Keratinocyte (primary cell): Measurements from ENCODE around the gene NIBAN1. TPM values are rescaled to one million over a fixed set of nuclear protein-coding genes. Genes with fewer than 3 reads are reported as not detected.

Experiments
- DNase-seq: peaks from one replicate; pipeline ENCODE4 v3.0.0-alpha.2; 2011; ENCODE audit warnings: low read depth, missing footprints, low spot score
- FAIRE-seq: peaks from 2 replicates; lab custom pipeline; 2011; peaks lifted over from hg19 to GRCh38; lab: Jason Lieb, UNC
- H2AFZ ChIP-seq: 2 replicates; pipeline ENCODE4 v1.6.0; 2012; ENCODE audit warnings: low read length, control low read depth, inconsistent platforms; ENCODE audit not compliant: control insufficient read depth
- H3K27ac ChIP-seq: 2 replicates; pipeline ENCODE4 v1.5.1; 2011; ENCODE audit warnings: low read length; ENCODE audit not compliant: control insufficient read depth, insufficient read depth
- H3K27me3 ChIP-seq: 3 replicates; pipeline ENCODE4 v1.6.0; 2011; ENCODE audit warnings: low read length; ENCODE audit not compliant: control insufficient read depth, insufficient read depth; ENCODE audit errors: extremely low read depth
- H3K36me3 ChIP-seq, 2 experiments: 2 replicates in 1 of 2; 3 replicates in 1 of 2; pipeline ENCODE4 v1.5.1; 2011; ENCODE audit warnings: low read length in 2 of 2, mild to moderate bottlenecking in 1 of 2; ENCODE audit not compliant: control insufficient read depth in 2 of 2, insufficient read depth in 2 of 2; ENCODE audit errors: extremely low read depth in 1 of 2
- H3K4me1 ChIP-seq: 3 replicates; pipeline ENCODE4 v1.5.1; 2011; ENCODE audit warnings: low read length; ENCODE audit not compliant: control insufficient read depth, insufficient read depth; ENCODE audit errors: extremely low read depth
- H3K4me2 ChIP-seq: 3 replicates; pipeline ENCODE4 v1.6.0; 2011; ENCODE audit warnings: low read depth, low read length; ENCODE audit not compliant: control insufficient read depth, insufficient read depth; ENCODE audit errors: extremely low read depth
- H3K4me3 ChIP-seq, 3 experiments: fragments of 200-600 bp in 1 of 3; sonication (generic) in 1 of 3; 2 replicates in 2 of 3; 3 replicates in 1 of 3; pipeline ENCODE4 v1.5.1; 2011 to 2016; ENCODE audit warnings: low read length in 3 of 3, mild to moderate bottlenecking in 3 of 3, control low read depth in 2 of 3, inconsistent platforms in 1 of 3, low read depth in 1 of 3, mixed read lengths in 1 of 3, mixed run types in 1 of 3, moderate library complexity in 1 of 3; ENCODE audit not compliant: control insufficient read depth in 2 of 3, insufficient read depth in 2 of 3; ENCODE audit errors: extremely low read depth in 1 of 3
- H3K79me2 ChIP-seq: 2 replicates; pipeline ENCODE4 v1.6.0; 2012; ENCODE audit warnings: low read length; ENCODE audit not compliant: control insufficient read depth, insufficient read depth
- H3K9ac ChIP-seq: 3 replicates; pipeline ENCODE4 v1.6.0; 2011; ENCODE audit warnings: low read length; ENCODE audit not compliant: control insufficient read depth, insufficient read depth; ENCODE audit errors: extremely low read depth
- H3K9me1 ChIP-seq: 3 replicates; pipeline ENCODE4 v1.6.0; 2011; ENCODE audit warnings: low read length; ENCODE audit not compliant: control insufficient read depth, insufficient read depth; ENCODE audit errors: extremely low read depth
- H3K9me3 ChIP-seq: 2 replicates; pipeline ENCODE4 v1.5.1; 2012; ENCODE audit warnings: low read depth, low read length; ENCODE audit not compliant: control insufficient read depth
- H4K20me1 ChIP-seq: 3 replicates; pipeline ENCODE4 v1.6.0; 2011; ENCODE audit warnings: low read length; ENCODE audit not compliant: control insufficient read depth, insufficient read depth; ENCODE audit errors: extremely low read depth
- CTCF ChIP-seq, 3 experiments: IDR thresholded peaks in 1 of 3; conservative IDR thresholded peaks in 1 of 3; optimal IDR thresholded peaks in 1 of 3; 2 replicates in 2 of 3; 3 replicates in 1 of 3; pipeline versions ENCODE3 to v1.5.1; 2011; ENCODE audit warnings: low read length in 3 of 3, mild to moderate bottlenecking in 3 of 3, moderate library complexity in 2 of 3, control low read depth in 1 of 3, inconsistent platforms in 1 of 3; ENCODE audit not compliant: insufficient read depth in 2 of 3; ENCODE audit errors: extremely low read depth in 1 of 3
- EZH2 ChIP-seq: IDR thresholded peaks from one replicate; pipeline ENCODE4 v1.6.1; 2012; ENCODE audit warnings: inconsistent platforms, mild to moderate bottlenecking, low read length, moderate library complexity
- dilution Hi-C: fragments of 300-500 bp; cut with MboI; formaldehyde crosslinking; loops from one replicate; pipeline ENCODE4 v1.7.0; 2020; ENCODE audit warnings: low sequenced_read_pairs; ENCODE audit not compliant: extremely low pct_ligation_motif_present
- polyA plus RNA-seq, 5 experiments: library from polyadenylated mRNA; depleted of rRNA in 3 of 5; stranded (reverse) in 3 of 5; stranded (forward) in 1 of 5; unstranded in 1 of 5; fragments of >200 nt; gene quantifications; 1 replicate in 1 of 5; 2 replicates in 3 of 5; 3 replicates in 1 of 5; pipeline versions ENCODE4 v1.2.1 to v1.2.3, GENCODE V29; 2011 to 2012; ENCODE audit warnings: missing spikeins in 2 of 5, low read depth in 1 of 5, low replicate concordance in 1 of 5

NIBAN1 gene
- polyA plus RNA-seq, 1 donor (not counting 4 experiments of a cell fraction or from before 2014, with no cell fraction given) = 10.6 TPM

GRCh38 chr1:184994301-184994700 is 20.0 kb upstream of the NIBAN1 start:
- Histone ChIP-seq H3K9me3 (no peaks in the 10 kb centered on the region), H3K9ac (no peak overlapping the region), H3K27me3 (no peaks in the 10 kb centered on the region), H3K4me2 (no peak overlapping the region), H2AFZ (no peak overlapping the region), H3K27ac (no peak overlapping the region), H3K4me1 (peaks cover 6% of the 10 kb centered on the region), H3K79me2 (no peaks in the 10 kb centered on the region), H3K9me1 (no peaks in the 10 kb centered on the region), H3K36me3 (no peaks in the 10 kb centered on the region), H4K20me1 (no peaks in the 10 kb centered on the region), H3K4me3 (no peak overlapping the region)
- no peak for DNase-seq
- FAIRE-seq = no peak
- dilution Hi-C loops = no loop called here
- no peak for TF ChIP-seq CTCF (optimal IDR thresholded peaks at IDR 0.05 in 1 of 3, IDR thresholded peaks at IDR 0.05 in 1 of 3, conservative IDR thresholded peaks at IDR 0.05 in 1 of 3; ENCODE audit: extremely low read depth in 1 of 3, insufficient read depth in 2 of 3, low read length in 3 of 3)
- TF ChIP-seq EZH2 = no peak

GRCh38 chr1:184992271-184992670 is 18.0 kb upstream of the NIBAN1 start:
- dilution Hi-C loops = no loop called here

More at GRCh38 chr1:184992271-184992670, 18.0 kb upstream of the NIBAN1 start:
- Histone ChIP-seq H2AFZ (no peak overlapping the region), H3K27ac (no peak overlapping the region), H3K4me3 (no peak overlapping the region), H4K20me1 (no peaks in the 10 kb centered on the region), H3K9ac (no peak overlapping the region), H3K4me1 (peaks cover 6% of the 10 kb centered on the region), H3K9me1 (no peaks in the 10 kb centered on the region), H3K27me3 (no peaks in the 10 kb centered on the region), H3K4me2 (no peak overlapping the region), H3K79me2 (no peaks in the 10 kb centered on the region), H3K9me3 (no peaks in the 10 kb centered on the region), H3K36me3 (no peaks in the 10 kb centered on the region)
- no peak for FAIRE-seq
- DNase-seq = no peak
- no peak for TF ChIP-seq EZH2
- TF ChIP-seq CTCF (optimal IDR thresholded peaks at IDR 0.05 in 1 of 3, IDR thresholded peaks at IDR 0.05 in 1 of 3, conservative IDR thresholded peaks at IDR 0.05 in 1 of 3; ENCODE audit: extremely low read depth in 1 of 3, insufficient read depth in 2 of 3, low read length in 3 of 3) = no peak
